GM21360 (cell line): ENCODE results near the gene GSG1L.
"Not testable (repeated sequence)": the region's sequence is repeated elsewhere in the genome, so short reads cannot be mapped to it uniquely, and the experiment has no call there.

Source experiments
- ATAC-seq: cut with Tn5 transposase; IDR thresholded peaks from one replicate; pipeline ENCODE4 v1.9.1; 2021; ENCODE audit warnings: mild to moderate bottlenecking, moderate library complexity; ENCODE audit not compliant: unreplicated experiment

The GSG1L gene

GRCh38 chr16:27918755-27919154, 144.8 kb downstream of the GSG1L start:
- no peak for ATAC-seq

DNA sequence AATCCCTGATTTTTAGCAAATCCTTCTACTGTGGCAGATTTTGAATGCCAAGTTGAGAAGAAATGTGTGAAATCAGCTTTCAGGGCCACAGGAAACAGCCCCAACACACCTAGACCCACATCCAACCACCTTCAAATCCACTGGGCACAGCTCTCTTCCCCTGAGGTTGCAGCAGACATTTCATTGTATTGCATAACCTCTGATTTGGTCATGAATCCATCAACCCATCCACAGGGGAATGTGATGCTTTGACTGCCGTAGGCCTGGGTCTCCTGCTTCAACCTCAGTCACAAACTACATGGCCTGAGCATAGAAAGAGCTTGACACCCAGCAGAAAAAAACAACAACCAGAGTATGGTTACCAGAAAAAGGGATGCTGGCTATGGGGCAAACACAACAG, 145.6 kb downstream of the GSG1L start:
- ATAC-seq: no peak

- ATAC-seq: no peak
Measured at GRCh38 chr16:27911486-27911885, 152.0 kb downstream of the GSG1L start.

DNA sequence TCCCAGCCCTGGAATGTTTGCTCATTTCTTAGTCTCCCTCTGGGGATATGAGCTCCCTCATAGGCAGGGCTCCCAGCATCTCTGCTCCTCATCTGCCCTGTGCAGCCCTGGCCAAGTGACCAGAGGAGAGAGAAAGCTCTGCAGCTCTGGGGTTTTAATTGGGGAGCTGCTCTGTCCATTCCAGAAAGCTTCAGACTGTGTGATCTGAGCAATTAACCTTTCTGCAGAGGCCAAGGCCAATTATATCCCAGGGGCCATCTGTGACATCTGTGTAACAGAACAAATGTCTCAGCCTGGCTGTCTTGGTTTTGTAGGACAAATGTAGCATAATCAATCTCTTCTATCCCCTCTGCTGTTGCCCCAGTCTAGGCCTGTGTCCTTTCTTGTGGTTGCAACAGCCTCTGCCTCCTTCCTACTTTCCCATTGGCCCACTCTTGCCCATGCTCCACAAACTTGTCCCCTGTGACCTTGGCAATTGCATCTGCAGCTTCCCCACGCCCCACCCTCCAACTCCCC, 156.0 kb downstream of the GSG1L start:
- ATAC-seq: no peak

DNA sequence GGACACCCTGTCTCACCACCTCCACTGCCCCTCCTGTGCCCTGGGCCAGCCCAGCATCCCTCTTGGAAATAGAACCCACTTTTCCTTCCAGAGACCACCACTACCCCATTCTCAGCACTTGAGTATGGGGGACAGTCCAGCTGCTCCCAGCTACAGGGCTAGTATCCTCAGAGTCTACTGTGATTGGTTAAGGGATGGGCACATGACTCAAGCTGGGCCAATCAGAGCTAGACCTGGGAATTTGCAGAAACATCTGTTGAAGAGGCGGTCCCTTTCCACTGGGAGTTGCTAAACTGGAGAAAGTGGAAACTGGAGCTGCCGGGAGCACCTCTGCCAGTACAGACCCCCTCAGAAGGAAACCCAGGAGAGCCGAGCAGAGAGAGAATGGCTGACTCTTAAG, 156.6 kb downstream of the GSG1L start:
- no peak for ATAC-seq

GRCh38 chr16:27903046-27903655, 160.4 kb downstream of the GSG1L start:
- no peak for ATAC-seq

DNA sequence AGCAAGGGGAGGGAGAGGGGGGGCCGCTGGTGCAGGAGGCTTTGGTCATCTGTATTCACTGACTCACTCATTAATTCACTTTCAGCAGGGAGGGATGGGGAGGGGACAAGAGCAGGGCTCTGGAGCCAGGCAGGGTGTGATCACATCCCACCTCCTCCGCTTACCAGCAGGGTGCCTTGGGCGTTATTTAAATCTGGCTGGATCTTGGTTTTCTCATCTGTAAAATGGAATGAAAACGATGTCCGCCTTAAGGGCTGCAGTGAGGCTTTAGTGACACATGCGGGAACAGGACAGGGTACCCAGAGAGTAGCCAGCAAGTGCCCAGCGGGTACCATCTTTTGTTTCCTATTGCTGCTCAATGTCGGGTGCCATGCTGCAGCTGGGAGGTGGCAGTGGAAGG, 161.0 kb downstream of the GSG1L start:
- ATAC-seq: no peak

DNA sequence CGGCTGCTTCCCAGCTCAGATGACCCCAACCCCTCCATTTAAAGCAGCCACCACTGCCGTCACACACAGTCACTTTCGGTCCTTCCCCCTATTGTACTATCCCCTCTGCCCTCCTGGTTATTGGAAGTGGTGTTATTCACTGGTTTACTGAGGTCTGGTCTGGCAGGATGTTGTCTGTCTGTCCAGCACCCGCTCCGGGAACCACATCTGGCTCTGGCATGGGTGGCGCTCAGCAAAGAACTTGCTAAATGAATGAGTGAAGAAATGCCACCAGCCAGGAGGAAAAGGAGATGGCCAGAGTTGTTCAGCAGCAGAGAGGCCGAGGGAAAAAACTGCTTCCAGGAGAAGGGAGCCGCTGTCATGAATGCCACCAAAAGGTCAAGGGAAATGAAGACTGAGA, 161.6 kb downstream of the GSG1L start:
- ATAC-seq: no peak

DNA sequence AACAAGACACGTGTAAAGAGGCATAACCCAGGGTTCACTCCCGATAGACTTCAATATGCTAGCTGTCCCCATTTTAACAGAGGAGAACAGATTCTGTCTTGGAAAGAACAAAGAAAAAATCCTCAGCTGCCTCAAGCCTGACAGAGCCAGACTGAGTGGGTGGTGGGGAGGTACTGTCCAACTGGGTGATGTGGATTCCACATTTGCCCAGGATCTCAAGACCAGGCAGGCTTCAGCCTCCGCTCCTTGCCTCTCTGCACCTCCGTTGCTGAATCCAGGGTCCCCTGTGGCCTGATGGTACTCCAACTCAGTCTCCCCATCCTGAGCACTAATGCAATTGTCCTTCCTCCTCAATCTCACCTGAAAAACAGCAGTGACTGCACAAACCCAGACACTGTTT, 163.8 kb downstream of the GSG1L start:
- no peak for ATAC-seq

DNA sequence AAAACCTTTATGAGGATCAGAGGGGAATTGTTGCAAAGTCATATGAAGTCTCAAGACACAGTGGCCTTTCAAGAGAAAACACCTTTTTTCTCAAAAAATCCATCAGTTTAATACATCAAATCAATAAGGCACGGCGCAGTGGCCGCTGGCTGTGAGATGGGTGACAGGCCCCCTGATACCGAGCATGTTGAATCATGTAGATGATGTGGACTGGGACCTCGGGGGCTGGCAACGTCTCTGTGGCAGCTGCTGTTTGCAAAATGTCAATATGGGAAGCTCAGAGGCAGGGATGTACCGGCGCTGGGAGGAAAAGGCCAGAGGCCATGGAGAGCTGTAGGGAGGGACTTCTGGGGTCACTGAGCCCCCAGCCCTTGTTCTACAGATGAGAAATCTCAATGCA, 169.1 kb downstream of the GSG1L start:
- ATAC-seq: no peak

DNA sequence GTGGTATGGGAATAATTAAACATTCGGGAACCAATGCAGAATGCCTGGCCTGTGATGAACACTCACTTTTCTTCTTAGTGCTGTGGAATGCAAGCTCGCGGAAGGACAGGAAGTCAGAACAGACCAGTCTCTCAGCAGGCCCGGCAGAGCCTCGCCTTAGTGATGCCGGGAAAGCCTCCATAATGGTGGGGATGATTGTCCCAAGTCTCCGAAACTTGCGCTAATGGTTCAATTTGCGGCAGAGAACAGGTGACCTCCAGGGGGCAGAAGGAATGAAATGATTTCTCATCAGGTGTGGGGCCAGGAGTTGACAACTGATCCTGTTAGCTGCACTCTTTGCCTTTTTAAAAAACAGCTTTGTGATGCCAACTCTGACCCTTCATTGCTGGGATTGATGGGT, 170.6 kb downstream of the GSG1L start:
- ATAC-seq: no peak

DNA sequence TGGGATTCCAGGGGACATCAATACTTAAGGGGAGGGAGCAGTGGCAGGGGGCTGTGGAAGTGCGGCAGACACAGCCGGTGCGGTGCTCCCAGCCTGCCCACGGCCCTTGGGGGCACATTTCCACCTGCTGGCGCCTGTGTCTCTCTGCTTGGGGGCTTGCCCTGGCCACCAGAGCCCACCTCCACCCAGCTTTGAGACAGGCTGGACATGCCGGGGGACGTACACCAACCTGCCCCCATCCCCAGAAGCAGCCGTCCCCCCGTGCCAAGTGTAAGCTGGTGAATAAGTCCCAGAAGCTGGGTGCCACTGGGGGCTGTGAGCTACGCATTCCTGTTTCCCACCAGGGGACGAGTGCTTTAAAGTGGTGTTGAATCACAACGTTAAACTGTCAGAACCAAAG, 172.6 kb downstream of the GSG1L start:
- no peak for ATAC-seq

- no peak for ATAC-seq
Measured at GRCh38 chr16:27890006-27890405, 173.5 kb downstream of the GSG1L start.

DNA sequence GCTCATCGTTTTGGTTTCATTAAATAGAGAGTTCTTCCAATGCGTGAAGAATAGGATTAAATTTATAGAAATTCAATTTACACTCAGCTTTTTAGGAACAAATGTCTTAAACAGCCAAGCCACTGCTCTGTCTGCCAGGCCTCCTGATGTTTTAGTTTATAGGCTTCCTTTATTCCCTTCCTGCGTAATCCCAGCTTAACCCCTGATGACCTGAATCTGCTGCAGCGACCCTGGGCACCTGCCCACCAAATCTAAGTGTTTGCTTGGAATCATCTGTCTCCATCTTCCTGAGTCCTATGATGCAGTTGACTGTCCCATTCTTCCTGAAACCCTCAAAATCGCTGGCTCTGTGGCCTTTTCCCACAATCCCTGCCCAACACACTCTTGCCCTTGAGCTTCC, 179.9 kb downstream of the GSG1L start:
- ATAC-seq: no peak

DNA sequence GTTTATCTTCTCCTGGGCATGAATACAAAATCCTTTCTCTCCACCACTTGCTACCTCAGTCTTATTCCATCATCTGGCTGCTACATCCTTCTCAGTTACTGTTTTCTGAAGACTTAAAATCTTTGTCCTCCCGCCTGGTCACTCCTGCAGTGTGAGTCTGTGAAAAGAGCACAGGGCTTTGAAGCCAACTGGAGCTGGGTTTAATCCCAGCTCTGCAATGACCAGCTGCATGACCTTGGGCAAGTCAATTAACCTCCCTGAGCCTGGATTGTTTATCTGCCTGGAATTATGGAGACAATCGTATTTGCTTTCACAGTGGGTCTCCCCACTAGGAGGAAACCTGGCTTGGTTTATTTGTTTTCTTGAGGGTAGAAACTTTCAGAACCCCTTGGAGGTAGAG, 183.2 kb downstream of the GSG1L start:
- ATAC-seq: no peak

GRCh38 chr16:27879601-27880247, 183.8 kb downstream of the GSG1L start:
- no peak for ATAC-seq

DNA sequence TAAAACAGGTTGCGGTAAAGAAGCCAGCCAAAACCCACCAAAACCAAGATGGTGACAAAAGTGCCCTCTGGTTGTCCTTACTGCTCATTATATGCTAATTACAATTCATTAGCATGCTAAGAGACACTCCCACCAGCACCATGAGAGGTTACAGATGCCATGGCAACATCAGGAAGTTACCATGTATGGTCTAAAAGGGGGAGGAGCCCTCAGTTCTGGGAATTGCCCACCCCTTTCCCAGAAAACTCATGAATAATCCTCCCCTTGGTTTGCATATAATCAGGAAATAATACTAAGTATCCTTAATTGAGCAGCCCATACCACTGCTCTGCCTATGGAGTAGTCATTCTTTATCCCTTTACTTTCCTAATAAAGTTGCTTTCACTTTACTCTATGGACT, 190.9 kb downstream of the GSG1L start:
- ATAC-seq: not testable (repeated sequence)

DNA sequence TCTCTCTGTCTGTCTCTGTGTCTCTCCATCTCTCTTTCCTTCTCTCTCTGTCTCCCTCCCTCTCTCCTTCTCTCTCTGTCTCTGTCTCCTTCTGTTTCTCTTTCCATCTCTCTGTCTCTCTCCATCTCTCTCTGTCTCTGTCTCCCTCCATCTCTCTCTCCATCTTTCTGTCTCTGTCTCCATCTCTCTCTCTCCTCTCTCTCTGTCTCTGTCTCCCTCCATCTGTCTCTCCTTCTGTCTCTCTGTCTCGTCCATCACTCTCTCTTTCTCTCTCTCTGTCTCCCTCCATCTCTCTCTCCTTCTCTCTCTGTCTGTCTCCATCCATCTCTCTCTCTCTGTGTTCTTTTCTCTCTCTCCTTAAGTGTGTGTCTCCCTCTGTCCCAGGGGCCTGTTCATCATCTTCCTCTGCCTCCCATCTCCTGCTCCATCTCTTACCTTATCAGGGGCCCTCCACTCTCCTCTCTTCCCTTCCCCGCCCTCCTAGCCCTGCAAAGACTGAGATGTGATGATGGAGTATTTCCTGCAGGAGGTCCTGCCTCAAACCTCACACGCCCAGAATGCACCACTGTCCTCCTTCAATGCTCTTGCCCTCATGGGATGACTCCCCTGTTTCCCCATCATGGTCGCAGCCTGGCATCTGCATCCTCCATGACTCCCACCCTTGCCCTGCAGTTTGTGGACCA, 193.3 kb downstream of the GSG1L start:
- ATAC-seq: no peak

- ATAC-seq: no peak
Measured at GRCh38 chr16:27869411-27869810, 194.1 kb downstream of the GSG1L start.

DNA sequence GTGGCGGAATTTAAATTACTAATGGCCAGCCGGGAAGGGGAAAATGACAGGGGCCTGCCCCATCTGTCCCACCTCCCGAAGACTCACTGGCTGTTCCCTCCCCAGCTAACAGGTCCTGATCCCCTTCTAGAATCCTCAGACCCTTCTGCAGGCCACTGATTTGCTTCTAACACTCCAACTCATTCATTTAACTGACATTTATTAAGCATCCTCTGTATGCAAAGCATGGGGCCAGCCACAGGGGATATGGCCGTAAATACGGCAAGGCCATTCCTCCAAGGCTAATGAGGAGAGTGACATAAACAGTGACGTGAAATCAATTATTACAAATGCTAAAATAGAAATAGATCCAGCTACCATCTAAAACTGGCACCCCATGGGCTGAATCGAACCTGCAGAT, 195.3 kb downstream of the GSG1L start:
- no peak for ATAC-seq

DNA sequence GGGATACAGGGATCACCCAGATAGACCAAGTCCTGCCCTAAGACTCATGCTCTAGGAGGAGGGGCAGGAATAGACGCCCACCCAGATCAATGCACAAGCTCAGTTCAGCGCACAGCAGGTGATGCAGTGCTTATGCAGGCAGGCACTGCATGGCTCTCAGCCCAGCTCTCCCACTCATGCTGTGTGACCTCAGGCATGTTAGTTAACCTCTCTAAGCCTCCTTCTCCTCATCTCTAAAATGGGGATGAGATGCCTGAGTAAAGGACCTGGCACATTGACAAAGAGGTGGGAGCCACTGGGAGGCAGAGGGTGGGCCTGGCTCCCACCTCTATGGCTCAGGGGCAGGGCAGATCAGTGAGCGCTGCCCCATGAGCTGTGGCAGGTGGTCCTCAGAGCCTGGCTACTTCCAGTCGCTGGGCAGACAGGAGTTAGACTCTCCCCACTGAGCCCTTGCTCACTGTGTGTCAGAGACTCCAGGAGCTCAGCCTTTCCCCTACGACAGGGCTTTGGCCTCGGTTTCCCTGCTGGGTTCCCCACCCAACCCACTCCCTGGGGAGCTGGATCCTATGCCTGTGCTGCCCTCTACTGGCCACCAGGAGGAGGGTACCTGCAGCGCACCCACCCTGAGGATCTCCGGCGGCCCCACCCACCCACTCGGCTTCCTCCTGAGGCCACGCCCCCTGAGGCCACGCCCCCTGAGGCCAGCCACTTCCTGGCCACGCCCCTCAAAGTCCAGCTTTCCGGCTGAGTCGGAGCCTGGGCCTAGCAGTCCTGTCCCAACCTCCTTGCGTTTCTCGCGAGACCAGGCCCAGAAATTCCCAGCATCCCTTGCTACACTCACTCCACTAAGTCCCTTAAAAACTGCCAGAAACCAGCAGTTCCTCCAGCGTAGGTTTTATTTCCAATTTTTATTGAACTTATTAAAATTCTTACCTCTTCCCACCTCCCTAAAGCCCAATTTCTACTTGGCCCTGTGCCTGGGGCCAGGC, 196.1 kb downstream of the GSG1L start:
- ATAC-seq: no peak
